Mesothelial cell of epicardium (in vitro differentiated cells): Measurements from ENCODE around the gene MYO18A. TPM values are rescaled to one million over a fixed set of nuclear protein-coding genes. Genes with fewer than 3 reads are reported as not detected.
"Not testable (repeated sequence)": the region's sequence is repeated elsewhere in the genome, so short reads cannot be mapped to it uniquely, and the experiment has no call there.

Experiments used
- DNase-seq, 2 experiments: peaks; one replicate each; pipeline ENCODE4 v3.0.0; 2021; ENCODE audit warnings: low spot score in 2 of 2; ENCODE audit not compliant: unreplicated experiment in 2 of 2
- H3K27ac Mint-ChIP-seq: 2 replicates; pipeline ENCODE4 v1.8.0; 2021; ENCODE audit warnings: mixed read lengths
- H3K27me3 Mint-ChIP-seq: 2 replicates; pipeline ENCODE4 v1.8.0; 2021; ENCODE audit warnings: low read depth, mixed read lengths
- H3K36me3 Mint-ChIP-seq: 2 replicates; pipeline ENCODE4 v1.8.0; 2021; ENCODE audit warnings: mixed read lengths
- H3K4me1 Mint-ChIP-seq: 2 replicates; pipeline ENCODE4 v1.8.0; 2021; ENCODE audit warnings: mixed read lengths
- H3K4me3 Mint-ChIP-seq: 2 replicates; pipeline ENCODE4 v1.8.0; 2021; ENCODE audit warnings: mild to moderate bottlenecking, moderate library complexity, mixed read lengths
- H3K9me3 Mint-ChIP-seq: 2 replicates; pipeline ENCODE4 v1.8.0; 2021; ENCODE audit warnings: mixed read lengths
- total RNA-seq: library from RNA; stranded (reverse); gene quantifications from 3 replicates; pipeline ENCODE4 v1.2.1, GENCODE V29; 2021
- TF ChIP-seq, protein P1 (sequence below): fragments of 200-600 bp; sonication (generic); IDR thresholded peaks from one replicate; pipeline ENCODE4 v1.5.0; 2021; ENCODE audit warnings: antibody characterized with exemption; ENCODE audit not compliant: unreplicated experiment

Gene MYO18A, protein sequence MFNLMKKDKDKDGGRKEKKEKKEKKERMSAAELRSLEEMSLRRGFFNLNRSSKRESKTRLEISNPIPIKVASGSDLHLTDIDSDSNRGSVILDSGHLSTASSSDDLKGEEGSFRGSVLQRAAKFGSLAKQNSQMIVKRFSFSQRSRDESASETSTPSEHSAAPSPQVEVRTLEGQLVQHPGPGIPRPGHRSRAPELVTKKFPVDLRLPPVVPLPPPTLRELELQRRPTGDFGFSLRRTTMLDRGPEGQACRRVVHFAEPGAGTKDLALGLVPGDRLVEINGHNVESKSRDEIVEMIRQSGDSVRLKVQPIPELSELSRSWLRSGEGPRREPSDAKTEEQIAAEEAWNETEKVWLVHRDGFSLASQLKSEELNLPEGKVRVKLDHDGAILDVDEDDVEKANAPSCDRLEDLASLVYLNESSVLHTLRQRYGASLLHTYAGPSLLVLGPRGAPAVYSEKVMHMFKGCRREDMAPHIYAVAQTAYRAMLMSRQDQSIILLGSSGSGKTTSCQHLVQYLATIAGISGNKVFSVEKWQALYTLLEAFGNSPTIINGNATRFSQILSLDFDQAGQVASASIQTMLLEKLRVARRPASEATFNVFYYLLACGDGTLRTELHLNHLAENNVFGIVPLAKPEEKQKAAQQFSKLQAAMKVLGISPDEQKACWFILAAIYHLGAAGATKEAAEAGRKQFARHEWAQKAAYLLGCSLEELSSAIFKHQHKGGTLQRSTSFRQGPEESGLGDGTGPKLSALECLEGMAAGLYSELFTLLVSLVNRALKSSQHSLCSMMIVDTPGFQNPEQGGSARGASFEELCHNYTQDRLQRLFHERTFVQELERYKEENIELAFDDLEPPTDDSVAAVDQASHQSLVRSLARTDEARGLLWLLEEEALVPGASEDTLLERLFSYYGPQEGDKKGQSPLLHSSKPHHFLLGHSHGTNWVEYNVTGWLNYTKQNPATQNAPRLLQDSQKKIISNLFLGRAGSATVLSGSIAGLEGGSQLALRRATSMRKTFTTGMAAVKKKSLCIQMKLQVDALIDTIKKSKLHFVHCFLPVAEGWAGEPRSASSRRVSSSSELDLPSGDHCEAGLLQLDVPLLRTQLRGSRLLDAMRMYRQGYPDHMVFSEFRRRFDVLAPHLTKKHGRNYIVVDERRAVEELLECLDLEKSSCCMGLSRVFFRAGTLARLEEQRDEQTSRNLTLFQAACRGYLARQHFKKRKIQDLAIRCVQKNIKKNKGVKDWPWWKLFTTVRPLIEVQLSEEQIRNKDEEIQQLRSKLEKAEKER (N-terminal part only)
- 55.0 to 58.4 TPM (median 56.8 TPM) in 3 replicates for total RNA-seq

DNA sequence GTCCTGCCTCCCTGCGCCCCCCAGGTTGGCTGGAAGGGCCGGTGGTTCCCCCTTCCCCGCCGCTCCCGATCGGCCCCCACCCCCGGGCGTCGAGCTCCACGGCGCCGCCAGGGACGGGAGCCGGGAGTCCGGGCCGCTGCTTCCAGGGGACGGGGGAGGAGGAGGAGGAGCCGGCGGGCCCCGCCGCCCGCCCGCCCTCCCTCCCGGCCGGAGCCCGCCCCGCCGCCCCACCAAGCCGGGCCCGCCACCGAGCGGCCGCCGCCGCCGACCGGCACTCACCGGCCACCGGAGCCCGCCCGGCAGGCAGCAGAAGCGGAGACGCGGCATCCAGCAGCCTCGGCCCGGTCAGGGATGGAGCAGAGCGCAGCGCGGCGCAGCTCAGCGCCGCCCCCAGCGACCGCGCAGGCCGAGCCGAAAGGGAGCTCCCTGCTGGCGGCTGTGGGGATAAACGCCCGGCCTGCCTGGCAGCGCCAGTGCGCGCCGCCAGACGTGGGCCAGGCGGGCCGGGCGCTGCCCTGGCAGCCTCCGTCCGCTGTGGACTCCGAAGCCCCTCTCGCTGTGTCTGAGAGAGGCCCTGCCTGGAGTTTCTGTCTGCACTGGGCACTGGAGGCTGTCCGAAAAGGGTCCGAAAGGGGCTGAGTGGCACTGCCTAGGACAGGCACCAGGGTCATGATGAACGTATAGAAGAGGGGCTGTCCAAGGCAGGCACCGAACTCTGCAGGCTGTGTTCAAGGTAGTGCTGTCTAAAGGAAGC lies at the start of gene MYO18A:
Gene MYO18A, minus strand, starts transcription at position 365 of the 754 bp plus-strand sequence. CDS start 13,458 bp downstream, outside the sequence.
- Mint-ChIP-seq H3K4me3 (peak within 1 kb of the TSS; percentile 78), H3K36me3 (peaks cover 3% of the 10 kb centered on the region), H3K4me1 (peaks cover 36% of the 10 kb centered on the region), H3K27me3 (peaks cover 8% of the 10 kb centered on the region), H3K9me3 (peaks cover 11% of the 10 kb centered on the region), H3K27ac (peak within 1 kb of the TSS; percentile 67)
- TF ChIP-seq, protein P1, sequence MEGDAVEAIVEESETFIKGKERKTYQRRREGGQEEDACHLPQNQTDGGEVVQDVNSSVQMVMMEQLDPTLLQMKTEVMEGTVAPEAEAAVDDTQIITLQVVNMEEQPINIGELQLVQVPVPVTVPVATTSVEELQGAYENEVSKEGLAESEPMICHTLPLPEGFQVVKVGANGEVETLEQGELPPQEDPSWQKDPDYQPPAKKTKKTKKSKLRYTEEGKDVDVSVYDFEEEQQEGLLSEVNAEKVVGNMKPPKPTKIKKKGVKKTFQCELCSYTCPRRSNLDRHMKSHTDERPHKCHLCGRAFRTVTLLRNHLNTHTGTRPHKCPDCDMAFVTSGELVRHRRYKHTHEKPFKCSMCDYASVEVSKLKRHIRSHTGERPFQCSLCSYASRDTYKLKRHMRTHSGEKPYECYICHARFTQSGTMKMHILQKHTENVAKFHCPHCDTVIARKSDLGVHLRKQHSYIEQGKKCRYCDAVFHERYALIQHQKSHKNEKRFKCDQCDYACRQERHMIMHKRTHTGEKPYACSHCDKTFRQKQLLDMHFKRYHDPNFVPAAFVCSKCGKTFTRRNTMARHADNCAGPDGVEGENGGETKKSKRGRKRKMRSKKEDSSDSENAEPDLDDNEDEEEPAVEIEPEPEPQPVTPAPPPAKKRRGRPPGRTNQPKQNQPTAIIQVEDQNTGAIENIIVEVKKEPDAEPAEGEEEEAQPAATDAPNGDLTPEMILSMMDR: peak; percentile 72
- DNase-seq: peak; percentile 64 to 87

DNA sequence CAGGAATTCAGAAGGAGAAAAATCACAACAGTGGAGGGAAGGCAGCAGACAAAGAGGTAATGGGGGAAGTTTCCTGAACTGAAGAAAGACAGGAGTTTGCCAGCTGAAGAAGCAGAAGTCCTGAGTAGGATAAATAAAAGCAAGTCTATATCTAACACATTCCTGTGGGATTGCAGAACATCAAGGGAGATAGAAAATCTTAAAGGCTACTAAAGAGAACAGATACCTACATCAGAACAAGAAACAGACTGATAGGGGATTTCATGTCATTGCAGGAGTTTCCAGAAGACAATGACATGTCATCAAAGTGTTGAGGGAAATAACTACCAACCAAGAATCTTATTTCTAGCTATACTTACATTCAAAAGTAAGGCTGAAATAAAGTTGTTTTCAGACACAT lies 45.2 kb upstream of the MYO18A start:
- H3K4me3 Mint-ChIP-seq: no peak overlapping the region
- no peak for DNase-seq
- H3K4me1 Mint-ChIP-seq: peaks cover 4% of the 10 kb centered on the region
- no peak overlapping the region for H3K27ac Mint-ChIP-seq
- H3K9me3 Mint-ChIP-seq: peaks cover 3% of the 10 kb centered on the region
- peaks cover 2% of the 10 kb centered on the region for H3K27me3 Mint-ChIP-seq
- TF ChIP-seq, protein P1: no peak
- H3K36me3 Mint-ChIP-seq: no peaks in the 10 kb centered on the region

DNA sequence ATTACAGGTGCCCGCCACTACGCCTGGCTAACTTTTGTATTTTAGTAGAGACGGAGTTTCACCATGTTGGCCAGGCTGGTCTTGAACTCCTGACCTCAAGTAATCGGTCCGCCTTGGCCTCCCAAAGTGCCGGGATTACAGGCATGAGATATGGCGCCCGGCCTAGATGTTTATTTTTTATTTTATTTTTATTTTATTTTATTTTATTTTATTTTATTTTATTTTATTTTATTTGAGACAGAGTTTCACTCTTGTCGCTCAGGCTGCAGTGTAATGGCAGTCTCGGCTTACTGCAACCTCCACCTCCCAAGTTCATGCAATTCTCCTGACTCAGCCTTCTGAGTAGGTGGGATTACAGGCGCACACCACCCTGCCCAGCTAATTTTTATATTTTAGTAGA lies 41.1 kb upstream of the MYO18A start:
- DNase-seq, H3K4me1 Mint-ChIP-seq, H3K4me3 Mint-ChIP-seq, H3K36me3 Mint-ChIP-seq, H3K9me3 Mint-ChIP-seq, H3K27me3 Mint-ChIP-seq, H3K27ac Mint-ChIP-seq: not testable (repeated sequence)

DNA sequence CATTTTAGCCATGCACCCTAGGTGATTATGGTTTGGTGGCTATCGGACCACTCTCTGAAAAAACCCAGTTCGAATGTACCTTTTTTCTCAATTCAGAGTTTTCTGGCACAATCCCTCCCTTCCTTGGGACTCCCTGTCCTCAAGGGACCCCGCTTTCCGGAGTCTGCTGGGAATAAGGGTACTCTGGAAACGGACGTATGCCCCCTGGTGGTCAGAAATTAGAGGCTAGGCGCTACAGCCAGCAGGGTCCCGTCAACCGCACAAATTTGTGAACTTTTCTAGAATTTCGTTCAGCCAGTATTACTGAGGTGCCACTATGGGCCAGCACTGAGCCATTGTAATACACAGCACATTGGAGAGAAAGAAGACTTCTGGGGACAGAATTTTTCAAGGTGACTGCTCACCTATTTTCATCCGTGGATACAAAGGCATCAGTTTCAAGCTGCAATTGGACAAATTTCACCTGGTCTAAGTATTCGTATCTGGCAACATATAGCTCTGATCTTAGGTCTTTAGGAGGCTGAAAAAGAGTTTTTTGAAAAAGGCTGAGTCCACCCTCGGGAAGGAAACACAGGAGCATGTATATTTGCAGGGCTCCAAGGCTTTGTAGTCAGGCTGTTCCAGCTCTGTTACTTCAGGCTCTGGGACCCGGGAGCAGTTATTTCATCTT lies 39.3 kb upstream of the MYO18A start:
- no peaks in the 10 kb centered on the region for H3K36me3 Mint-ChIP-seq
- H3K4me3 Mint-ChIP-seq: no peak overlapping the region
- peak; percentile 65 to 86 for DNase-seq
- TF ChIP-seq, protein P1: peak; percentile 95
- no peaks in the 10 kb centered on the region for H3K9me3 Mint-ChIP-seq
- peaks cover 3% of the 10 kb centered on the region for H3K4me1 Mint-ChIP-seq
- no peaks in the 10 kb centered on the region for H3K27me3 Mint-ChIP-seq
- no peak overlapping the region for H3K27ac Mint-ChIP-seq

DNA sequence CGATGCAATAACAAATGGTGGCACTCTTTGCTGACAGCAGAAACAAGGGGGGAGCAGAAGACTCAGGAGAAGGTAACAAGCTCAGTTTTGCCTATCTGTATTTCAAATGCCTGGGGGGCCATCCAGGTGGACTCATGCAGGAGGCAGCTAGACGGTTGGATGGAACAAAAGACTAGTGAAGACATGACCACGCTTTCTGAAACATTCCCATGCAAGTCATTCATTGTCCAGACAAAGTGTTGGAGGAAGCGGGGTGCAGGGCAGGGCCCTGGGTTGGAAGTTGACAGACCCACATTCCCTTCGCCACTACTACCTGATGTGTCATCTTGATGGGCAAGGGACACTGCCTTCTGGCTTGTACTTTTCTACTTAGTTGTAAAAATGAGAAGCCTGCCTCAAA lies 36.7 kb upstream of the MYO18A start:
- no peaks in the 10 kb centered on the region for H3K36me3 Mint-ChIP-seq
- no peak for DNase-seq
- no peak overlapping the region for H3K27ac Mint-ChIP-seq
- H3K4me3 Mint-ChIP-seq: no peak overlapping the region
- no peaks in the 10 kb centered on the region for H3K9me3 Mint-ChIP-seq
- no peaks in the 10 kb centered on the region for H3K27me3 Mint-ChIP-seq
- TF ChIP-seq, protein P1: no peak
- H3K4me1 Mint-ChIP-seq: peaks cover 3% of the 10 kb centered on the region
